ENCODE results near the gene SLC25A1. TPM values are rescaled to one million over a fixed set of nuclear protein-coding genes. Genes with fewer than 3 reads are reported as not detected.

Gene SLC25A1
- total RNA-seq, 1 donor = 63.7 TPM

GRCh38 chr22:19132693-19133400, 45.7 kb downstream of the SLC25A1 start:
- peak; percentile 61 for DNase-seq (ENCODE audit: insufficient read length, low spot score, missing footprints)
- H3K36me3 ChIP-seq (ENCODE audit: insufficient read depth, low read length) = peaks cover 39% of the 10 kb centered on the region
- no peaks in the 10 kb centered on the region for H3K9me3 ChIP-seq (ENCODE audit: low read depth, low read length)
- H3K27me3 ChIP-seq (ENCODE audit: insufficient read depth, low read length) = no peaks in the 10 kb centered on the region
- no peak overlapping the region for H3K27ac ChIP-seq (ENCODE audit: low read depth, low read length)
- H3K4me1 ChIP-seq (ENCODE audit: insufficient read depth, low read length) = no peaks in the 10 kb centered on the region
- H3K4me2 ChIP-seq (ENCODE audit: insufficient read depth, low read length) = no peak overlapping the region
- no peak overlapping the region for H2AFZ ChIP-seq (ENCODE audit: low read length)
- no peaks in the 10 kb centered on the region for H4K20me1 ChIP-seq (ENCODE audit: insufficient read depth, low read length)
- no peak overlapping the region for H3K4me3 ChIP-seq (ENCODE audit: insufficient read depth, low read length)
- no peak for TF ChIP-seq CTCF (IDR thresholded peaks at IDR 0.05; ENCODE audit: extremely low read depth, low read depth, low read length)
- H3K79me2 ChIP-seq (ENCODE audit: insufficient read depth, low read length) = no peaks in the 10 kb centered on the region

- no peak overlapping the region for H3K4me3 ChIP-seq (ENCODE audit: insufficient read depth, low read length)
- no peak overlapping the region for H3K4me2 ChIP-seq (ENCODE audit: insufficient read depth, low read length)
- no peaks in the 10 kb centered on the region for H3K9me3 ChIP-seq (ENCODE audit: low read depth, low read length)
- peak; percentile 77 for DNase-seq (ENCODE audit: insufficient read length, low spot score, missing footprints)
- H3K27me3 ChIP-seq (ENCODE audit: insufficient read depth, low read length) = no peaks in the 10 kb centered on the region
- no peak for TF ChIP-seq CTCF (IDR thresholded peaks at IDR 0.05; ENCODE audit: extremely low read depth, low read depth, low read length)
- H4K20me1 ChIP-seq (ENCODE audit: insufficient read depth, low read length) = no peaks in the 10 kb centered on the region
- no peak overlapping the region for H2AFZ ChIP-seq (ENCODE audit: low read length)
- peaks cover 32% of the 10 kb centered on the region for H3K36me3 ChIP-seq (ENCODE audit: insufficient read depth, low read length)
- no peaks in the 10 kb centered on the region for H3K79me2 ChIP-seq (ENCODE audit: insufficient read depth, low read length)
- H3K4me1 ChIP-seq (ENCODE audit: insufficient read depth, low read length) = no peaks in the 10 kb centered on the region
- H3K27ac ChIP-seq (ENCODE audit: low read depth, low read length) = no peak overlapping the region
Observed at GRCh38 chr22:19132153-19132552, 46.4 kb downstream of the SLC25A1 start.

- Histone ChIP-seq H3K4me3 (ENCODE audit: insufficient read depth, low read length) (no peak overlapping the region), H3K27me3 (ENCODE audit: insufficient read depth, low read length) (no peaks in the 10 kb centered on the region), H4K20me1 (ENCODE audit: insufficient read depth, low read length) (no peaks in the 10 kb centered on the region), H3K27ac (ENCODE audit: low read depth, low read length) (no peak overlapping the region), H3K4me1 (ENCODE audit: insufficient read depth, low read length) (no peaks in the 10 kb centered on the region), H3K79me2 (ENCODE audit: insufficient read depth, low read length) (no peaks in the 10 kb centered on the region), H3K36me3 (ENCODE audit: insufficient read depth, low read length) (peaks cover 27% of the 10 kb centered on the region), H3K4me2 (ENCODE audit: insufficient read depth, low read length) (no peak overlapping the region), H3K9me3 (ENCODE audit: low read depth, low read length) (no peaks in the 10 kb centered on the region), H2AFZ (ENCODE audit: low read length) (no peak overlapping the region)
- DNase-seq (ENCODE audit: insufficient read length, low spot score, missing footprints) = no peak
- TF ChIP-seq CTCF (IDR thresholded peaks at IDR 0.05; ENCODE audit: extremely low read depth, low read depth, low read length) = no peak
Observed at GRCh38 chr22:19131685-19132015, 46.9 kb downstream of the SLC25A1 start.

GRCh38 chr22:19130959-19131684, 47.4 kb downstream of the SLC25A1 start, which contains the start of gene TSSK2:
Gene TSSK2, plus strand, starts transcription at chr22:19131308. Its CDS starts 92 bp downstream, at chr22:19131400.
- Histone ChIP-seq H3K9me3 (ENCODE audit: low read depth, low read length) (no peaks in the 10 kb centered on the region), H3K27me3 (ENCODE audit: insufficient read depth, low read length) (no peaks in the 10 kb centered on the region), H3K4me1 (ENCODE audit: insufficient read depth, low read length) (no peaks in the 10 kb centered on the region), H3K79me2 (ENCODE audit: insufficient read depth, low read length) (no peaks in the 10 kb centered on the region), H3K27ac (ENCODE audit: low read depth, low read length) (no peak within 1 kb of the TSS), H4K20me1 (ENCODE audit: insufficient read depth, low read length) (no peaks in the 10 kb centered on the region), H3K4me2 (ENCODE audit: insufficient read depth, low read length) (no peak within 1 kb of the TSS), H2AFZ (ENCODE audit: low read length) (no peak within 1 kb of the TSS), H3K36me3 (ENCODE audit: insufficient read depth, low read length) (peaks cover 24% of the 10 kb centered on the region), H3K4me3 (ENCODE audit: insufficient read depth, low read length) (no peak within 1 kb of the TSS)
- no peak for TF ChIP-seq CTCF (IDR thresholded peaks at IDR 0.05; ENCODE audit: extremely low read depth, low read depth, low read length)
- peak; percentile 82 for DNase-seq (ENCODE audit: insufficient read length, low spot score, missing footprints)
